Lower lobe of right lung (tissue), 2 donors: ENCODE results near the gene GRK4. TPM values are rescaled to one million over a fixed set of nuclear protein-coding genes. Genes with fewer than 3 reads are reported as not detected.

Experiments used
- ATAC-seq, 2 donors: fragments of 200-7000 bp; cut with Tn5 transposase; one replicate each; pipeline ENCODE4 v1.9.1; 2020 to 2022; ENCODE audit warnings: mild to moderate bottlenecking in 2 of 2, moderate library complexity in 2 of 2
- DNase-seq: peaks from one replicate; pipeline ENCODE4 v3.0.0-alpha.2; 2020
- H3K27ac ChIP-seq: fragments of 200-600 bp; one replicate; pipeline ENCODE4 v1.8.0; 2022
- H3K27me3 ChIP-seq: fragments of 200-600 bp; one replicate; pipeline ENCODE4 v1.8.0; 2022; ENCODE audit warnings: low read depth
- H3K36me3 ChIP-seq: fragments of 200-600 bp; one replicate; pipeline ENCODE4 v1.8.0; 2022; ENCODE audit warnings: mild to moderate bottlenecking
- H3K4me1 ChIP-seq: fragments of 200-600 bp; one replicate; pipeline ENCODE4 v1.8.0; 2022
- H3K4me3 ChIP-seq: fragments of 200-600 bp; one replicate; pipeline ENCODE4 v1.8.0; 2022; ENCODE audit warnings: mild to moderate bottlenecking
- H3K9me3 ChIP-seq: fragments of 200-600 bp; one replicate; pipeline ENCODE4 v1.8.0; 2022
- CTCF ChIP-seq: fragments of 200-600 bp; IDR thresholded peaks from one replicate; pipeline ENCODE4 v1.8.0; 2022; ENCODE audit warnings: antibody characterized with exemption, mild to moderate bottlenecking
- intact Hi-C: fragments of 100-400 bp; cut with DNase I; formaldehyde crosslinking; loops from one replicate; pipeline ENCODE4 v1.11.0; 2022
- total RNA-seq: library from RNA; stranded (reverse); fragmentation: NEBNext Ultra II Directional; extraction: Animal tissue kit (Norgen Biotek cat#: 25700); gene quantifications from one replicate; pipeline ENCODE4 v1.2.1, GENCODE V29; 2021
- donor health status: DM: no; HTN: yes; CAD: no; lungs with severe emphysema.

Gene GRK4
- total RNA-seq, 1 donor from 2014 or later, result 7.1 TPM

GRCh38 chr4:3074846-3075651 lies 111.7 kb downstream of the GRK4 start:
- DNase-seq (peak; percentile 84), ATAC-seq (peak; percentile 19 to 36)
- Histone ChIP-seq H3K9me3 (no peaks in the 10 kb centered on the region), H3K27ac (peak overlapping the region; percentile 92), H3K27me3 (no peaks in the 10 kb centered on the region), H3K4me1 (peaks cover 20% of the 10 kb centered on the region), H3K4me3 (peak overlapping the region; percentile 90), H3K36me3 (no peaks in the 10 kb centered on the region)
- intact Hi-C loops, result no loop called here
- TF ChIP-seq CTCF, result no peak

- Histone ChIP-seq H3K27ac (peak overlapping the region; percentile 92), H3K4me1 (peaks cover 20% of the 10 kb centered on the region)
- ATAC-seq, result no peak
Measured at GRCh38 chr4:3075652-3075981, 112.2 kb downstream of the GRK4 start.

GRCh38 chr4:3077796-3078195 lies 114.4 kb downstream of the GRK4 start:
- DNase-seq (no peak), ATAC-seq (no peak)
- TF ChIP-seq CTCF, result no peak
- Histone ChIP-seq H3K4me1 (peaks cover 20% of the 10 kb centered on the region), H3K4me3 (no peak overlapping the region), H3K36me3 (no peaks in the 10 kb centered on the region), H3K27ac (no peak overlapping the region), H3K9me3 (no peaks in the 10 kb centered on the region), H3K27me3 (no peaks in the 10 kb centered on the region)
- intact Hi-C loops, result no loop called here

More at GRCh38 chr4:3075652-3075981, 112.2 kb downstream of the GRK4 start:
- peak overlapping the region; percentile 90 for H3K4me3 ChIP-seq
- DNase-seq, result no peak
- TF ChIP-seq CTCF, result no peak
- no peaks in the 10 kb centered on the region for H3K9me3 ChIP-seq
- no peaks in the 10 kb centered on the region for H3K27me3 ChIP-seq
- no peaks in the 10 kb centered on the region for H3K36me3 ChIP-seq
- intact Hi-C loops, result no loop called here

GRCh38 chr4:3079694-3080123 lies 116.3 kb downstream of the GRK4 start:
- no peak for TF ChIP-seq CTCF
- Histone ChIP-seq H3K36me3 (no peaks in the 10 kb centered on the region), H3K27ac (no peak overlapping the region), H3K9me3 (no peaks in the 10 kb centered on the region), H3K4me1 (peaks cover 15% of the 10 kb centered on the region), H3K27me3 (no peaks in the 10 kb centered on the region), H3K4me3 (no peak overlapping the region)
- intact Hi-C loops, result no loop called here
- ATAC-seq (peak in 1 of 2 donors; percentile 32), DNase-seq (no peak)

GRCh38 chr4:3082925-3083515 lies 119.6 kb downstream of the GRK4 start:
- no peak for TF ChIP-seq CTCF
- H3K4me3 ChIP-seq, result no peak overlapping the region
- no peak for DNase-seq
- no peaks in the 10 kb centered on the region for H3K4me1 ChIP-seq
- H3K9me3 ChIP-seq, result no peaks in the 10 kb centered on the region
- peaks cover 14% of the 10 kb centered on the region for H3K36me3 ChIP-seq
- ATAC-seq, result no peak
- intact Hi-C loops, result no loop called here
- H3K27ac ChIP-seq, result no peak overlapping the region
- no peaks in the 10 kb centered on the region for H3K27me3 ChIP-seq
